Spleen (tissue), 11 donors: ENCODE data around the gene CEP164. TPM values are rescaled to one million over a fixed set of nuclear protein-coding genes. Genes with fewer than 3 reads are reported as not detected.

Experiments used
- DNase-seq: peaks from one replicate; pipeline ENCODE4 v3.0.0-alpha.2; 2020
- H3K27ac ChIP-seq, 8 donors: fragments of 200-600 bp; sonication (generic) in 7 of 8; 1 replicate in 4 of 8; 2 replicates in 4 of 8; pipeline versions ENCODE4 v1.5.0 to v1.8.0; 2016 to 2021; ENCODE audit warnings: inconsistent platforms in 4 of 8, mild to moderate bottlenecking in 4 of 8, moderate library complexity in 1 of 8
- H3K27me3 ChIP-seq, 7 donors: fragments of 200-600 bp; sonication (generic) in 6 of 7; replicated peaks in 1 of 7; 1 replicate in 4 of 7; 2 replicates in 3 of 7; pipeline versions ENCODE4 v1.5.0 to v1.8.0; 2016 to 2021; ENCODE audit warnings: inconsistent platforms in 3 of 7, mild to moderate bottlenecking in 1 of 7
- H3K36me3 ChIP-seq, 6 donors: fragments of 200-600 bp; sonication (generic) in 5 of 6; 1 replicate in 4 of 6; 2 replicates in 2 of 6; pipeline versions ENCODE4 v1.5.0 to v1.8.0; 2016 to 2021; ENCODE audit warnings: inconsistent platforms in 2 of 6
- H3K4me1 ChIP-seq, 6 donors: fragments of 200-600 bp; sonication (generic) in 5 of 6; 1 replicate in 3 of 6; 2 replicates in 3 of 6; pipeline versions ENCODE4 v1.5.0 to v1.8.0; 2016 to 2021; ENCODE audit warnings: inconsistent platforms in 3 of 6
- H3K4me3 ChIP-seq, 8 donors: fragments of 200-600 bp; sonication (generic) in 7 of 8; 1 replicate in 4 of 8; 2 replicates in 4 of 8; pipeline versions ENCODE4 v1.5.0 to v1.8.0; 2016 to 2021; ENCODE audit warnings: inconsistent platforms in 4 of 8, mild to moderate bottlenecking in 4 of 8, moderate library complexity in 2 of 8
- H3K9me3 ChIP-seq, 8 donors: fragments of 200-600 bp; sonication (generic) in 7 of 8; 1 replicate in 4 of 8; 2 replicates in 4 of 8; pipeline versions ENCODE4 v1.5.0 to v1.8.0; 2016 to 2021; ENCODE audit warnings: inconsistent platforms in 4 of 8
- CTCF ChIP-seq, 11 experiments: fragments of 200-600 bp in 7 of 11; fragments of 450-650 bp in 4 of 11; sonication (generic) in 4 of 11; IDR thresholded peaks in 8 of 11; conservative IDR thresholded peaks in 3 of 11; 1 replicate in 7 of 11; 2 replicates in 4 of 11; pipeline versions ENCODE4 v1.4.0 to v1.8.0; 2016 to 2021; ENCODE audit warnings: antibody characterized with exemption in 11 of 11, inconsistent platforms in 4 of 11, mild to moderate bottlenecking in 1 of 11
- POLR2A ChIP-seq, 3 donors: fragments of 450-650 bp; IDR thresholded peaks; one replicate each; pipeline ENCODE4 v1.5.1; 2017; ENCODE audit warnings: antibody characterized with exemption in 3 of 3, mild to moderate bottlenecking in 1 of 3
- POLR2AphosphoS5 ChIP-seq, 3 donors: sonication (generic); formaldehyde crosslinking; IDR thresholded peaks; one replicate each; pipeline ENCODE4 v1.5.1; 2017; ENCODE audit warnings: antibody characterized with exemption in 3 of 3
- WGBS, 5 donors: extraction: QIAGEN DNeasy Blood & Tissue Kit in 3 of 5; methylation state at CpG; one replicate each; pipeline versions ENCODE4 v1.1.5 to v1.1.7; 2013 to 2018; 5-methylcytosine and 5-hydroxymethylcytosine counted together
- intact Hi-C: fragments of 100-400 bp; cut with DNase I; formaldehyde crosslinking; loops from one replicate; pipeline ENCODE4 v1.15.0; 2023; ENCODE audit warnings: low total_unique reads
- polyA plus RNA-seq, 3 donors: library from polyadenylated mRNA; stranded (reverse); fragments of 200-250 nt; gene quantifications; one replicate each; pipeline ENCODE4 v1.2.1, GENCODE V29; 2013
- total RNA-seq, 7 donors: library from RNA; depleted of rRNA in 3 of 7; stranded (reverse); fragments of >200 nt in 3 of 7; fragmentation: NEBNext Ultra II Directional in 4 of 7; extraction: Animal tissue kit (Norgen Biotek cat#: 25700) in 4 of 7; gene quantifications; one replicate each; pipeline versions ENCODE4 v1.1.0 to v1.2.1, GENCODE V29; 2016 to 2021
- donor health status: healthy with polysubstance abuse.
- donor health status: DM: no; HTN: no; CAD: no; lungs with moderate emphysema.
- donor health status: DM: no; HTN: no; CAD: no.
- donor health status: Bipolar disorder and iron deficiency.
- donor health status: healthy.
- donor health status: DM: no; HTN: no; CAD: no.
- donor health status: DM: yes; HTN: yes; CAD: no.

CEP164 gene
- total and polyA plus RNA-seq, 10 donors, result 6.6 to 48.3 (median 27.5) TPM

GRCh38 chr11:117408356-117408755 is 80.7 kb downstream of the CEP164 start:
- TF ChIP-seq POLR2A (IDR thresholded peaks at IDR 0.05), result no peak
- TF ChIP-seq POLR2AphosphoS5 (IDR thresholded peaks at IDR 0.05), result no peak
- TF ChIP-seq CTCF (IDR thresholded peaks at IDR 0.05 in 8 of 11, conservative IDR thresholded peaks at IDR 0.05 in 3 of 11), result no peak
- no peaks in the 10 kb centered on the region for H3K27me3 ChIP-seq
- peaks cover 6 to 99% (median 53%) of the 10 kb centered on the region in 6 donors for H3K36me3 ChIP-seq
- no peak overlapping the region for H3K27ac ChIP-seq
- H3K4me1 ChIP-seq, result no peaks in the 10 kb centered on the region
- DNase-seq, result no peak
- peaks cover 0 to 27% (median 20%) of the 10 kb centered on the region in 8 donors for H3K9me3 ChIP-seq
- WGBS, 5 donors, result 96 to 98% (median 97%) methylated on average over 2 to 3 of the region's 3 CpGs
- no peak overlapping the region for H3K4me3 ChIP-seq
- intact Hi-C loops, result no loop called here

- Histone ChIP-seq H3K4me3 (no peak overlapping the region), H3K9me3 (peaks cover 0 to 22% (median 19%) of the 10 kb centered on the region in 8 donors), H3K27ac (no peak overlapping the region), H3K4me1 (no peaks in the 10 kb centered on the region), H3K36me3 (peaks cover 6 to 88% (median 46%) of the 10 kb centered on the region in 6 donors), H3K27me3 (no peaks in the 10 kb centered on the region)
- no peak for TF ChIP-seq POLR2A (IDR thresholded peaks at IDR 0.05)
- intact Hi-C loops, result no loop called here
- WGBS, 5 donors, result 91 to 95% (median 92%) methylated on average over 12 of the region's 12 CpGs
- DNase-seq, result no peak
Measured at GRCh38 chr11:117409511-117409910, 81.9 kb downstream of the CEP164 start.

GRCh38 chr11:117410238-117410637 is 82.6 kb downstream of the CEP164 start:
- DNase-seq, result no peak
- WGBS, 5 donors, result 75 to 96% (median 93%) methylated on average over 1 of the region's 1 CpG
- H3K9me3 ChIP-seq, result peaks cover 0 to 16% (median 13%) of the 10 kb centered on the region in 8 donors
- no peak overlapping the region for H3K27ac ChIP-seq
- no peak for TF ChIP-seq CTCF (IDR thresholded peaks at IDR 0.05 in 8 of 11, conservative IDR thresholded peaks at IDR 0.05 in 3 of 11)
- no peak for TF ChIP-seq POLR2A (IDR thresholded peaks at IDR 0.05)
- TF ChIP-seq POLR2AphosphoS5 (IDR thresholded peaks at IDR 0.05), result no peak
- no peaks in the 10 kb centered on the region for H3K27me3 ChIP-seq
- intact Hi-C loops, result no loop called here
- H3K36me3 ChIP-seq, result peaks cover 1 to 81% (median 39%) of the 10 kb centered on the region in 6 donors
- no peak overlapping the region for H3K4me3 ChIP-seq
- H3K4me1 ChIP-seq, result no peaks in the 10 kb centered on the region

- TF ChIP-seq POLR2AphosphoS5 (IDR thresholded peaks at IDR 0.05), result no peak
- TF ChIP-seq CTCF (IDR thresholded peaks at IDR 0.05 in 8 of 11, conservative IDR thresholded peaks at IDR 0.05 in 3 of 11), result no peak
- TF ChIP-seq POLR2A (IDR thresholded peaks at IDR 0.05), result no peak
- intact Hi-C loops, result no loop called here
- 81 to 91% (median 85%) methylated on average over 11 to 14 of the region's 14 CpGs for WGBS, 5 donors
- Histone ChIP-seq H3K36me3 (peaks cover 0 to 72% (median 35%) of the 10 kb centered on the region in 6 donors), H3K27ac (no peak overlapping the region), H3K4me1 (no peaks in the 10 kb centered on the region), H3K9me3 (peaks cover 0 to 7% (median 5%) of the 10 kb centered on the region in 8 donors), H3K4me3 (no peak overlapping the region), H3K27me3 (no peaks in the 10 kb centered on the region)
- no peak for DNase-seq
Measured at GRCh38 chr11:117410861-117411710, 83.4 kb downstream of the CEP164 start.
